ENCODE data around the gene WASL. TPM values are rescaled to one million over a fixed set of nuclear protein-coding genes. Genes with fewer than 3 reads are reported as not detected.

Gene WASL
- total and polyA plus RNA-seq, 2 of the 13 experiments (the other 11 are each of a cell fraction or from before 2014, with no cell fraction given): 7.9 to 12.8 TPM

GRCh38 chr7:123747620-123748141 is 1.1 kb downstream of the WASL start (continued):
- TF ChIP-seq PRDM10 (CRISPR knock-in tag; IDR thresholded peaks at IDR 0.05; ENCODE audit: low read depth) (peak; percentile 96), ZNF331 (CRISPR knock-in tag; IDR thresholded peaks at IDR 0.05) (peak; percentile 78), MAX (IDR thresholded peaks at IDR 0.05) (peak; percentile 78), GMEB2 (CRISPR knock-in tag; IDR thresholded peaks at IDR 0.05; ENCODE audit: low read depth) (no peak), ARID5B (CRISPR knock-in tag; IDR thresholded peaks at IDR 0.05) (peak; percentile 66), ZNF414 (CRISPR knock-in tag; IDR thresholded peaks at IDR 0.05) (peak; percentile 48; the same call in 1 of the 2 replicates), ZBTB46 (CRISPR knock-in tag; IDR thresholded peaks at IDR 0.05; ENCODE audit: borderline replicate concordance) (no peak), RBM39 (IDR thresholded peaks at IDR 0.05; ENCODE audit: low read depth, low read length, poor library complexity, severe bottlenecking) (no peak), HOXA5 (CRISPR knock-in tag; IDR thresholded peaks at IDR 0.05) (no peak), KAT7 (CRISPR knock-in tag; IDR thresholded peaks at IDR 0.05; ENCODE audit: borderline replicate concordance) (peak; percentile 48; the same call in 1 of the 2 replicates)
